OCI-LY1 (cell line): Measurements from ENCODE around the gene FMOD.

Experiments used
- H2AFZ ChIP-seq: fragments of 200-600 bp; sonication (generic), shearing (Covaris generic); 2 replicates; pipeline ENCODE4 v1.6.0; 2014; ENCODE audit warnings: antibody characterized with exemption, mild to moderate bottlenecking, low read length
- H3F3A ChIP-seq: fragments of 200-600 bp; sonication (generic), shearing (Covaris generic); 2 replicates; pipeline ENCODE4 v1.6.0; 2014; ENCODE audit warnings: mild to moderate bottlenecking, antibody characterized with exemption, low read length, moderate library complexity; ENCODE audit not compliant: insufficient read depth
- H3K27ac ChIP-seq: fragments of 200-600 bp; sonication (generic); 2 replicates; pipeline ENCODE4 v1.5.1; 2014; ENCODE audit warnings: low read length, mixed run types, mild to moderate bottlenecking, low read depth; ENCODE audit not compliant: poor library complexity, severe bottlenecking
- H3K27me3 ChIP-seq: fragments of 200-600 bp; sonication (generic); 2 replicates; pipeline ENCODE4 v1.6.0; 2014; ENCODE audit warnings: antibody characterized with exemption, mild to moderate bottlenecking, low read length, moderate library complexity; ENCODE audit not compliant: insufficient read depth
- H3K36me3 ChIP-seq: fragments of 200-600 bp; sonication (generic); 2 replicates; pipeline ENCODE4 v1.6.1; 2014; ENCODE audit warnings: mild to moderate bottlenecking, antibody characterized with exemption, low read length, moderate library complexity, mixed read lengths; ENCODE audit not compliant: insufficient read depth
- H3K4me1 ChIP-seq: fragments of 200-600 bp; sonication (generic); 2 replicates; pipeline ENCODE4 v1.5.1; 2014; ENCODE audit warnings: mild to moderate bottlenecking, low read length, moderate library complexity; ENCODE audit not compliant: insufficient read depth, severe bottlenecking
- H3K4me2 ChIP-seq: fragments of 200-600 bp; sonication (generic), shearing (Covaris generic); 2 replicates; pipeline ENCODE4 v1.6.1; 2014; ENCODE audit warnings: low read length
- H3K4me3 ChIP-seq: fragments of 200-600 bp; sonication (generic); 2 replicates; pipeline ENCODE4 v1.5.1; 2014; ENCODE audit warnings: low read length, low read depth, mild to moderate bottlenecking, mixed read lengths; ENCODE audit not compliant: poor library complexity, severe bottlenecking
- H3K79me2 ChIP-seq: fragments of 200-600 bp; shearing (Covaris generic); 2 replicates; pipeline ENCODE4 v1.6.1; 2016; ENCODE audit warnings: mixed run types, low read length, mixed read lengths; ENCODE audit not compliant: insufficient read depth
- H3K9ac ChIP-seq: fragments of 200-600 bp; sonication (generic), shearing (Covaris generic); 2 replicates; pipeline ENCODE4 v1.6.1; 2014; ENCODE audit warnings: mild to moderate bottlenecking, low read length, mixed read lengths
- H3K9me2 ChIP-seq: fragments of 200-600 bp; sonication (generic), shearing (Covaris generic); 2 replicates; pipeline ENCODE4 v1.6.1; 2014; ENCODE audit warnings: low read depth, mild to moderate bottlenecking, low read length, mixed read lengths
- H3K9me3 ChIP-seq: fragments of 200-600 bp; shearing (Covaris generic); 2 replicates; pipeline ENCODE4 v1.6.1; 2014; ENCODE audit warnings: low read length, mixed read lengths
- H4K20me1 ChIP-seq: fragments of 200-600 bp; sonication (generic), shearing (Covaris generic); 2 replicates; pipeline ENCODE4 v1.6.0; 2016; ENCODE audit warnings: mild to moderate bottlenecking, low read length; ENCODE audit not compliant: insufficient read depth
- EZH2 ChIP-seq: fragments of 200-600 bp; sonication (generic), shearing (Covaris generic); IDR thresholded peaks from 2 replicates; pipeline ENCODE4 v1.8.0; 2017; ENCODE audit warnings: borderline replicate concordance, mixed run types, mild to moderate bottlenecking, antibody characterized with exemption, low read length, moderate library complexity, mixed read lengths
- TF ChIP-seq, protein P1 (sequence below): fragments of 200-600 bp; sonication (generic), shearing (Covaris generic); IDR thresholded peaks from 2 replicates; pipeline ENCODE4 v1.5.1; 2017; ENCODE audit warnings: mild to moderate bottlenecking, antibody characterized with exemption, low read length, moderate library complexity, mixed read lengths

FMOD gene

GRCh38 chr1:203381151-203381751 is 30.3 kb upstream of the FMOD start:
- Histone ChIP-seq H3K27me3 (no peaks in the 10 kb centered on the region), H3K36me3 (no peaks in the 10 kb centered on the region), H3K9me2 (no peaks in the 10 kb centered on the region), H3K9ac (peak overlapping the region; percentile 8; the same call in 1 of the 2 replicates), H3F3A (no peaks in the 10 kb centered on the region), H3K4me3 (no peak overlapping the region), H3K27ac (peak overlapping the region; percentile 78), H4K20me1 (no peaks in the 10 kb centered on the region), H3K4me2 (peak overlapping the region; percentile 47), H3K4me1 (peaks cover 37% of the 10 kb centered on the region), H3K79me2 (no peaks in the 10 kb centered on the region), H3K9me3 (peaks cover 8% of the 10 kb centered on the region; the same call in 1 of the 2 replicates), H2AFZ (no peak overlapping the region)
- TF ChIP-seq, protein P1, sequence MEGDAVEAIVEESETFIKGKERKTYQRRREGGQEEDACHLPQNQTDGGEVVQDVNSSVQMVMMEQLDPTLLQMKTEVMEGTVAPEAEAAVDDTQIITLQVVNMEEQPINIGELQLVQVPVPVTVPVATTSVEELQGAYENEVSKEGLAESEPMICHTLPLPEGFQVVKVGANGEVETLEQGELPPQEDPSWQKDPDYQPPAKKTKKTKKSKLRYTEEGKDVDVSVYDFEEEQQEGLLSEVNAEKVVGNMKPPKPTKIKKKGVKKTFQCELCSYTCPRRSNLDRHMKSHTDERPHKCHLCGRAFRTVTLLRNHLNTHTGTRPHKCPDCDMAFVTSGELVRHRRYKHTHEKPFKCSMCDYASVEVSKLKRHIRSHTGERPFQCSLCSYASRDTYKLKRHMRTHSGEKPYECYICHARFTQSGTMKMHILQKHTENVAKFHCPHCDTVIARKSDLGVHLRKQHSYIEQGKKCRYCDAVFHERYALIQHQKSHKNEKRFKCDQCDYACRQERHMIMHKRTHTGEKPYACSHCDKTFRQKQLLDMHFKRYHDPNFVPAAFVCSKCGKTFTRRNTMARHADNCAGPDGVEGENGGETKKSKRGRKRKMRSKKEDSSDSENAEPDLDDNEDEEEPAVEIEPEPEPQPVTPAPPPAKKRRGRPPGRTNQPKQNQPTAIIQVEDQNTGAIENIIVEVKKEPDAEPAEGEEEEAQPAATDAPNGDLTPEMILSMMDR = no peak
- no peak for TF ChIP-seq EZH2

- Histone ChIP-seq H3F3A (no peaks in the 10 kb centered on the region), H3K4me3 (no peak overlapping the region), H3K4me1 (peaks cover 37% of the 10 kb centered on the region), H3K36me3 (no peaks in the 10 kb centered on the region), H3K4me2 (peak overlapping the region; percentile 47), H2AFZ (no peak overlapping the region), H3K9me3 (peaks cover 11% of the 10 kb centered on the region; the same call in 1 of the 2 replicates), H3K79me2 (no peaks in the 10 kb centered on the region), H3K27ac (peak overlapping the region; percentile 78), H3K27me3 (no peaks in the 10 kb centered on the region), H3K9me2 (no peaks in the 10 kb centered on the region), H3K9ac (peak overlapping the region; percentile 8; the same call in 1 of the 2 replicates), H4K20me1 (no peaks in the 10 kb centered on the region)
- TF ChIP-seq, protein P1 = no peak
- no peak for TF ChIP-seq EZH2
Measured at GRCh38 chr1:203380420-203381150, 29.7 kb upstream of the FMOD start.

- no peaks in the 10 kb centered on the region for H3K79me2 ChIP-seq
- H3F3A ChIP-seq = no peaks in the 10 kb centered on the region
- H2AFZ ChIP-seq = no peak overlapping the region
- no peaks in the 10 kb centered on the region for H4K20me1 ChIP-seq
- H3K27ac ChIP-seq = peak overlapping the region; percentile 24
- peak overlapping the region; percentile 34; the same call in 1 of the 2 replicates for H3K9ac ChIP-seq
- H3K36me3 ChIP-seq = no peaks in the 10 kb centered on the region
- H3K9me2 ChIP-seq = no peaks in the 10 kb centered on the region
- H3K4me1 ChIP-seq = peaks cover 37% of the 10 kb centered on the region
- H3K4me3 ChIP-seq = no peak overlapping the region
- TF ChIP-seq, protein P1 = no peak
- TF ChIP-seq EZH2 = no peak
- H3K27me3 ChIP-seq = no peaks in the 10 kb centered on the region
- H3K9me3 ChIP-seq = peaks cover 11% of the 10 kb centered on the region; the same call in 1 of the 2 replicates
- H3K4me2 ChIP-seq = no peak overlapping the region
Measured at GRCh38 chr1:203379825-203380224, 28.9 kb upstream of the FMOD start.
